OCI-LY3 (cell line): Measurements from ENCODE around the gene SYT7.
"Not testable (repeated sequence)": the region's sequence is repeated elsewhere in the genome, so short reads cannot be mapped to it uniquely, and the experiment has no call there.

Experiments used
- EZH2phosphoT487 ChIP-seq: fragments of 200-600 bp; shearing (Covaris generic); IDR thresholded peaks from 2 replicates; pipeline ENCODE4 v1.6.1; 2018; ENCODE audit warnings: antibody characterized with exemption, mixed run types, low read depth
- TF ChIP-seq, protein P1 (sequence below): fragments of 200-600, 300-600 bp; sonication (generic); IDR thresholded peaks from 2 replicates; pipeline ENCODE4 v1.5.1; 2014; ENCODE audit warnings: antibody characterized with exemption, low read length, low read depth

DNA sequence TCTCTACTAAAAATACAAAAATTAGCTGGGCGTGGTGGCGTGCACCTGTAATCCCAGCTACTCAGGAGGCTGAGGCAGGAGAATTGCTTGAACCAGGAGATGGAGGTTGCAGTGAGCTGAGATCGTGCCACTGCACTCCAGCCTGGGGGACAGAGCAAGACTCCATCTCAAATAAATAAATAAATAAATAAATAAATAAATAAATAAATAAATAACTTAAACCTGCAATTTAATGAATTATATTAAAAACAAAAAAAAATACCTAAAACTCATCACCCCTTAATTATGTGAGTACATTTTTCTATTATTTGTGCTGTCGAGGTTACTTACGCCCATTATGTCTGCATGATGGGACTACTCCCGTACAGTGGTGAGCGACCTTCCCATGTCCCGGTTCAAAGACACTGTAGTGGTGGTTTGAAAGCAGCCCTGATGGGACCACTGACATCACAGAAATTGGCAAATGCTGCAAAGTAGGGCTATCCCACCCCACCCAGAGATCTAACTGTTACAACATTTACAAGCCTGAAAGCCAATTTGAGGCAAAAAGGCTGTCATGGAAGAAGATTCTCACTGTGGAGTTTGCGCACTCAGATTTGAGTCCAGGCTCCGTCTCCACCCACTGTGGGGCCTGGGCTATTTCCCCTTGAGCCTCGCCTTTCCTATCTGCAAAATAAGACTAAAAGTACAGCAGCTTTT lies 101.4 kb downstream of the SYT7 start:
- TF ChIP-seq, protein P1, sequence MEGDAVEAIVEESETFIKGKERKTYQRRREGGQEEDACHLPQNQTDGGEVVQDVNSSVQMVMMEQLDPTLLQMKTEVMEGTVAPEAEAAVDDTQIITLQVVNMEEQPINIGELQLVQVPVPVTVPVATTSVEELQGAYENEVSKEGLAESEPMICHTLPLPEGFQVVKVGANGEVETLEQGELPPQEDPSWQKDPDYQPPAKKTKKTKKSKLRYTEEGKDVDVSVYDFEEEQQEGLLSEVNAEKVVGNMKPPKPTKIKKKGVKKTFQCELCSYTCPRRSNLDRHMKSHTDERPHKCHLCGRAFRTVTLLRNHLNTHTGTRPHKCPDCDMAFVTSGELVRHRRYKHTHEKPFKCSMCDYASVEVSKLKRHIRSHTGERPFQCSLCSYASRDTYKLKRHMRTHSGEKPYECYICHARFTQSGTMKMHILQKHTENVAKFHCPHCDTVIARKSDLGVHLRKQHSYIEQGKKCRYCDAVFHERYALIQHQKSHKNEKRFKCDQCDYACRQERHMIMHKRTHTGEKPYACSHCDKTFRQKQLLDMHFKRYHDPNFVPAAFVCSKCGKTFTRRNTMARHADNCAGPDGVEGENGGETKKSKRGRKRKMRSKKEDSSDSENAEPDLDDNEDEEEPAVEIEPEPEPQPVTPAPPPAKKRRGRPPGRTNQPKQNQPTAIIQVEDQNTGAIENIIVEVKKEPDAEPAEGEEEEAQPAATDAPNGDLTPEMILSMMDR: not testable (repeated sequence)
- not testable (repeated sequence) for TF ChIP-seq EZH2phosphoT487
